A172 (cell line): ENCODE data around the gene CLINT1. TPM values are rescaled to one million over a fixed set of nuclear protein-coding genes. Genes with fewer than 3 reads are reported as not detected.
"Not testable (repeated sequence)": the region's sequence is repeated elsewhere in the genome, so short reads cannot be mapped to it uniquely, and the experiment has no call there.

ENCODE experiments used
- DNase-seq: peaks from one replicate; pipeline ENCODE4 v3.0.0-alpha.2; 2015; ENCODE audit warnings: low spot score
- total RNA-seq: library from RNA; depleted of rRNA; stranded (reverse); fragments of >200 nt; shearing (Covaris generic); gene quantifications from 2 replicates; pipeline ENCODE4 v1.2.3, GENCODE V29; 2014

CLINT1 gene
- total RNA-seq, 1 experiment from 2014 or later: 79.2 TPM

GRCh38 chr5:157862183-157862851 lies 3.4 kb upstream of the CLINT1 start:
- no peak for DNase-seq

DNA sequence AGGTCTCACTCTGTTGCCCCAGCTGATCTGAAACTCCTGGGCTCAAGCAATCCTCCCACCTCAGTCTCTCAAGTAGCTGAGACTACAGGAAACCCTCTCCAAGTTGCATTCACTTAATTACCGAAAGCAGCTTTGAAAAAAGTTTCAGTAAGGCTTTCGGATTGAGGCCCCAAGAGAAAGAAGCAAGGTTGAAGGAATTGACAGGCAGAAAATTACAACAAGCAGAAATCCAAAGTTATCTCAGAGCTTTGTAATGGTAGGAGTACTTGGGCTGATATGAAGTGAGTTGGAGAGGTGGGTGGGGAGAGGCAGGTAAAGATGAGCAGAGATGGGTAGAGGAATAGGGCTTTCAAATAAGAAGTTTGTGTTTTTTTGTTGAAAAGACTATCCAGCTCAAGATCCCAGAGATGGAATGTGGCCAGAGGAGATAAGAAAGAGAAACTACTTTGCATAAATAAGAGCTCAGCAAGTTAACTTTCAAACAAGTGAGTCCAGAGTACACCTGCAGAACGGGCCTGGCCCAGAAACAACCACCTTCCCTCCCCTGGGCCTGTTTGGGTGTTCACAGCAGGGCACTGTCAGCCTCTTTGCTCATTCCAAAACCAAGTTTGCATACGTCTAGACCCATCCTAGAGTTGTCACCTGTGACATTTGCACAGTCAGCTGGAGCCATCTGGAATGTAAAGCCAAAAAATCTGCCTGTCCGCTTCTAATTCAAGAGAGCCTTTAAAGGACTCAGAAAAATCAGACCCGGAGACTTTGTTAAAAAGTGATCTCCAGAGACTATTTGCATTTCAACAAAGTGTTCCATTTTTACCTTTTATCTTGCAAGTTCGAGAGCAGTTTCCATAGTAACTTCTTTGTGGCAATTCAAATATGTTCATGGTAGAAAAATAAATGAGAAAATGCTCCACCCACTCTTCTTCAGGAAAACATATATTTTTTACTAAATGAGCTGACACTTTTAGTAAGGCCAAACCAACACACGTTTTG lies 2.2 kb upstream of the CLINT1 start:
- DNase-seq: no peak

DNA sequence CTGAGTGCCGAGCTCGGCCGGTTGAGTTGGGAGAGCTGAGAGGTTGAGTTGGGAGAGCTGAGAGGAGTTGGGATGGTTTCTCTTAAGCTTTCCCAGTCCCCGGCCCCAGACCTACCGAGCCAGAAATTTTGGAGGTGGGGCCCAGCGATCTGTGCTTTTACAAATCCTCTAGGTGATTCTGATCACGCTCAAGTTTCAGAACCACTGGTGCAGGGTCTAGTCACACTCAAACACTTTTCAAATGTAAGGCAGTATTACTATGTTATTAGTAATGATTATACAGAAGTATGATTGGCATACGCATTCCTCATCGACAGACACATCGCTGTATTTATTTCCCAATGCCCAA lies 256 bp upstream of the CLINT1 start:
- no peak for DNase-seq

DNA sequence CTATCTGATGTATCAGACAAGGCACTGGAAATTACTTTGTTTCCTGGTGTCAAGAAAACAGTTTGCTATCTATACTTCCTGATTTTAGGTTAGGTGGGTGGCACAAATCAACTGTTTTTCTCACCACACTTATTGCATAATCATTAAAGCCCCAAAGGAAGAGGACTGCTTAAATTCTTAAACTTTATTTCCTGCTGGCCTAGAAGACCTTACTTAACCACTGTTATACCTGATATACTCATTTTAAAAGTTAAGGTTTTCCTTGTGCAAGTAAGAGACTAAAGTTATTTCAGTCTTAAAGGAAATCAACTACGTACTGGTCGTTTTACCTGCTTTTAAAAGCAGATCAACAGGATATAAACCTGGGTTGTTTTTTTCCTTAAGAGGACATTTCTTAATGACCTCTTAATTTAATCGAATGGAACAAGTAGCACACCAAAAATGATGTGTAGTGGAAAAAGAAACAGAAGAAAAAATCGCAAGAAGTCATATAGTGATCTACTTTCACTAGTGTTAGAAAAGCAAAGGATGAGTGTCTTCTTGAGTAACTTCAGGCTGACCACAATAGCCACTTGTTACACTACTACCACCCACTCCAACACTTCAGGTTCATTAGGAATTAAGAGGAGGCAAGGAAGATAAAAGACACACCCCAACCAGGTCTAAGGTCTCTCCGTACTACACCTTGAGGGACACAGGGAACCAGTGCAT lies 974 bp downstream of the CLINT1 start:
- peak; percentile 21 for DNase-seq

- peak; percentile 59 for DNase-seq
These were observed 3.4 kb downstream of the CLINT1 start for GRCh38 chr5:157855404-157855994.

GRCh38 chr5:157853365-157853764 lies 5.6 kb downstream of the CLINT1 start:
- not testable (repeated sequence) for DNase-seq

DNA sequence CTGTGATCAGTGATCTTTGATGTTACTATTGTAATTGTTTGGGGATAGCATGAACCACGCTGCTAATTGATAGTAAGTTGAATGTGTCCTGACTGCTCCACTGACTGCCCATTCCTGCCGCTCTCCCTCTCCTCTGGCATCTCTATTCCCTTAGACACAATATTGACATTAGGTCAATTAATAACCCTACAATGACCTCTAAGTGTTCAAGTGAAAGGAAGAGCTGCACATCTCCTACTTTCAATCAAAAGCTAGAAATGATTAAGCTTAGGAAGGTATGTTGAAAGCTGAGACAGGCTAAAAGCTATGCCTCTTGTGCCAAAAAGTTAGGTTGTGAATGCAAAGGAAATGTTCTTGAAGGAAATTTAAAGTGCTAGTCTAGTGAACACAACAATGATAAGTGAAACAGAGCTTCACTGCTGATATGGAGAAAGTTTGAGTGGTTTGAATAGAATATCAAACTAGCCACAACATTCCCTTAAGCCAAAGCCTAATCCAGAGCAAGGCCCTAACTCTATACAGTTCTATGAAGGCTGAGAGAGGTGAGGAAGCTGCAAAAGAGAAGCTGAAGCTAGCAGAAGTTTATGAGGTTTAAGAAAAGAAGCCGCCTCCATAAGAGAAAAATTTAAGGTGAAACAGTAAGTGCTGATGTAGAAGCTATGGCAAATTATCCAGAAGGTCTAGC lies 12.9 kb downstream of the CLINT1 start:
- DNase-seq: no peak

DNA sequence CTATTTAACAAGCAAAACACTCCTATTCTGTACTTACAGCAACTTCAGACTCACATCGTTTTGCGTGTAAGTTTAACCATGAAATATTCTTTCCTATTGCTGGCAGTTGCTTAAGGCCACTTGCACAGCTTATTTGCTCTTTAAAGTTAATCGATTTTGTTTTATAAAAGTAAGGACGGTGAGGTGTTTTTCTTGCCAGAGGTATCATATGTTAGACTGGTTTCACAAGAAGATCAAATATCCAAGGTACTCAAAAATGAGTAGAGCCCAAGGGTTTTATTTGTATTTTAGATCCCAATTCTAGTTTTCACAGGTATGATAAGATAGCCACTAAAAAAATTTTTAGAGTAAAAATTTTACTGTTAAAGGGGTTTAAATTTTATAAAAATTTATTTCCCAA lies 16.2 kb downstream of the CLINT1 start:
- DNase-seq: no peak

GRCh38 chr5:157842185-157842584 lies 16.8 kb downstream of the CLINT1 start:
- DNase-seq: no peak

DNA sequence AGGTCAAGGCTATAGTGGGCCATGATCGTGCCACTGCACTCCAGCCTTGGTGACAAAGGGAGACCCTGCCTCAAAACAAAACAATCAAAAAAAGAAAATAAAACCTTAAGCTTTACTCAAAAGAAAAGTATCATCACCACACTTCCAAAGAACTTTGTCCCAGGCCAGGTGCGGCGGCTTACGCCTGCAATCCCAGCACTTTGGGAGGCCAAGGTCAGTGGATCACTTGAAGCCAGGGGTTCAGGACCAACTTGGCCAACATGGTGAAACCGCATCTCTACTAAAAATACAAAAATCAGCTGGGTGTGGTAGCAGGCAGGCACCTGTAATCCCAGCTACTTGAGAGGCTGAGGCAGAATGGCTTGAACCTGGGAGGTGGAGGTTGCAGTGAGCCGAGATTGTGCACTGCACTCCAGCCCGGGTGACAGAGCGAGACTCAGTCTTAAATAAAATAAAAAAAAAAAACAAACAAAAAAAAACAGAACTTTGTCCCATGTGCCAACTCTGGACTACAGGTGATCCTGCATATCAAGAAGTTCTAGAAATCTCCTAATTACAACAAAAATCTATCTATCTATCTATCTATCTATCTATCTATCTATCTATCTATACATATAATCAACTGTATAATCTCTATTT lies 19.7 kb downstream of the CLINT1 start:
- DNase-seq: no peak

GRCh38 chr5:157836121-157836753 lies 22.7 kb downstream of the CLINT1 start:
- DNase-seq: no peak

DNA sequence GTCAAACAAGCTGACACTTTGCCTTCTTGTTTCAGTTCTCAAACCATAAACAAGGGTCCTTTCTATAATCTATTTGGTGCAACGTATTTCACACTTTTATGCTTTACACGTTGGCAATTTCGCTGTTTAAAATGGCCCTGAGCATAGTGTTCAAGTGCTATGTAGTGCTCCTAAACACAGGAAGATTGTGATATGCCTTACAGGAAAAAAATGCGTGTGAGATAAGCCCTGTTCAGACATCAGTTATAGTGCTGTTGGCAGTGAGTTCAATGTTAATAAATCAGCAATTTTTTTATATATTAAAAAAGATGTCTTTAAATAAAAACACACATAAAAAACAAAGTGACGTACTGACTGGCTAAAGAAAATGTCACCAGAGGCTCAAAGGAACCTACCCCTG lies 23.9 kb downstream of the CLINT1 start:
- no peak for DNase-seq

GRCh38 chr5:157828944-157829639 lies 29.9 kb downstream of the CLINT1 start:
- peak; percentile 13 for DNase-seq

DNA sequence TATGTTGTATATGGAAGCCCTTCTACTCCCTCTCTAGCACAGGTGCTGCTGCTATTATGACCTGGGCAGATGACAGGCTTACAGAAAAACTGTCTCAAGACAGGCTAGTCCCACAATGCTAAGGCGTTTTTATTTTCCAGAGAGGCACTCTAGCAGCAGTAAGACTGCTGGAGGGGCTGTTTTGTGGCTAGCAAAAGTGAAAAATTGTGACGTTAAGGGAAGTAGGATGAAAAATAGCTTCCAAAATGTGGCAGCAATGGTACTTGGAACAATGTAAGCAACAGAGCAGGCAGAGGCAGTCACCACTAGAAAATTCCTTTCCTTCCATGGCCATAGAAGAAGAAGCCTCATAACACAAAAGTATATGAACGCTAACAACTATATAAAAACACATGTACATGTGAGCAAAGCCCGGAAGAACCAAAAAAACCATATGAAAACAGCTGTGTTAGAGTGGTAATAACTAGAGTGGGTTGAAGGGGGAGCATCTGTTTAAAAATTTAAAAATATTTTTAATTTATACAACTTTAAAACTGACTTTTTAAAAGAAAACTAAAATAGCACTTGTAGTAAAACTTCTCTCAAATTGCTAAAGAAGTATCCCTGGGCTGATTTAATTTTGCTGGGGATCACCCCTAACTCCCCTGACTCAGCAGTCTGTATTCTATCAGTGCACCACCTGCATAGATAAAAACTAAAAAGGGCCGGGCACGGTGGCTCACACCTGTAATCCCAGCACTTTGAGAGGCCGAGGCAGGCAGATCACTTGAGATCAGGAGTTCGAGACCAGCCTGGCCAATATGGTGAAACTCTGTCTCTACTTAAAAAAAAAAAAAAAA lies 30.6 kb downstream of the CLINT1 start:
- no peak for DNase-seq

GRCh38 chr5:157827423-157827822 lies 31.5 kb downstream of the CLINT1 start:
- no peak for DNase-seq

- no peak for DNase-seq
These were observed 35.3 kb downstream of the CLINT1 start for GRCh38 chr5:157823655-157824054.

GRCh38 chr5:157821822-157822622 lies 36.9 kb downstream of the CLINT1 start:
- no peak for DNase-seq

DNA sequence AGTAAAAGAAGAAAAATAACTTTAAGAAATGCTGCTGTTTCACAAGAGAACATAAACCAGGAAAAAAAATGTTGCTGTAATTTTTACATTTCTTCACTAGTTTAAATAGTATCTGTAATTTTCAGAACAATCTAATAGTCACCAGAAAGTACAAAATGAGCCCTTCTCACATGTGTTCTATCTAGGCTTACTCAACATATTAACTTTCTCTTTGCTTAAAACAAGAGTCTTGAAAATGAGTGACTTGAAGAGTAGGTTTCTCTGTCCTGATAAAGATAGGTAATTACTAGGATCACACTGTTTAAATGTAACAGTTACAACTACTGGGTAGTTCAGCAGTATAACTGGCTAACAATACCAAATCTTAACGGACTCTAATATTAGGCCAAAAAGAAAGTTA lies 37.5 kb downstream of the CLINT1 start:
- no peak for DNase-seq
